Anterior cingulate cortex (tissue), 58 donors: ENCODE results near the gene VWA1.
"Not testable (repeated sequence)": the region's sequence is repeated elsewhere in the genome, so short reads cannot be mapped to it uniquely, and the experiment has no call there.

Experiments
- DNase-seq, 58 donors: peaks; one replicate each; lab custom pipeline; 2025; lab: John Stamatoyannopoulos, UW

VWA1 gene

DNA sequence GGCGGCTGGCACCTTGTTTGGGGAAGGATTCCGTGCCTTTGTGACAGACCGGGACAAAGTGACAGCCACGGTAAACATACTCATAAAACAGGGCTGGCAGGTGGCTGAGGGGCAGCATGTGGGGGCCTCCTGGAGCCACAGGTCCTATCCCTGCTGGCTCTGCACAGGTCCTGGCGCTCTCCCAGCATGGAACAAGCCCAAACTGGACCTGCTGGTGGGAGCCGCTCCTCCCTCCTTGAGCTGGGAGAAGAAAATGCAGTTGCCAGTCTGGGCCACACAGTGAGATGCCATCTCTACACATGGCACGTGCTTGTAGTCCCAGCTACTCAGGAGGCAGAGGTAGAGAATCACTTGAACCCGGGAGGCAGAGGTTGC, 16.9 kb downstream of the VWA1 start:
- DNase-seq, result not testable (repeated sequence)

- DNase-seq, result no peak
Measured at GRCh38 chr1:1452882-1453281, 17.4 kb downstream of the VWA1 start.

GRCh38 chr1:1454286-1455056, 19.0 kb downstream of the VWA1 start:
- not testable (repeated sequence) for DNase-seq

DNA sequence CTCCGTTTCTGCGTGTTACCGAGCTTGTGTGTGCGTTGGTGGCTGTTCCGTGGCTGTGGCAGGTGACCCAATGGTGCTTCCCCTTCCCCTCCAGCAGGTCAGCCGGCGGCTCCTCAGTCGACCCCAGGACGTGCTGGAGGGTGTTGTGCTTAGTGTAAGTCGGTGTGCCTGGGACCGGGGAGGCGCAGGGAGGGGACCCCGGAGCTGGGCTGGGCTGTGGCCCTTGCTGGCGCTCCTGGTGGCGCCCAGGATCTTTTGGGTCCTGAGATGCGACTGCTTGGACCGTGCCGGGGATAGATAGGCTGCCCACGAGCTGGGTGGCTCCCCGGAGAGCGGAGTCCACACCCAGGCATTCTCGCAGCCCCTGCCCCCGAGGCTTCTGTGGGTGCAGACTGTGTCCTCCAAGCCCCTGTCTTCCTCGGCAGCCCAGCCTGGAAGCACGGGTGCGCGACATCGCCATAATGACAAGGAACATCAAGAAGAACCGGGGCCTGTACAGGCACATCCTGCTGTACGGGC, 19.9 kb downstream of the VWA1 start:
- DNase-seq, result no peak

- DNase-seq, result not testable (repeated sequence)
Measured at GRCh38 chr1:1455934-1456333, 20.4 kb downstream of the VWA1 start.

GRCh38 chr1:1456683-1457255, 21.3 kb downstream of the VWA1 start:
- not testable (repeated sequence) for DNase-seq

GRCh38 chr1:1459156-1459555, 23.7 kb downstream of the VWA1 start:
- not testable (repeated sequence) for DNase-seq

DNA sequence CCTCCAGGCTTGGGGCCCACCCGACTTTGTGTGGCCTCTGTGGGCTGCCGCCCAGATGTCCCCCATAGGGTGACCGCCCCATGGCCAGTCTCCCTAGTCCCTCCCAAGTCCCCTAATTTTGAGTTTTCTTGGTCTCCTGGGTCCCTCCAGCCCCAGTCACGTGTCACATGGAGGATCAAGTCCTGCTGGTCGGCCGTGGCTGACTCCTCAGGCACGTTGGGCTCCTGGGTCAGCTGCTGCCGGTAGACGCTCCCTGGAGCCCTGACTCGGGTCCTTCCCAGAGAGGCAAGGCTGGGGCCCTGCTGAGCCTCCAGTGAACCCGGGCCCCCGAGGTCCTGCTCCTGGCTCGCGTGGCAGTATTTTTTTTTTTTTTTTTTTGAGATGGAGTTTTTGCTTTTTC, 24.2 kb downstream of the VWA1 start:
- DNase-seq, result not testable (repeated sequence)

- DNase-seq, result no peak
Measured at GRCh38 chr1:1460540-1461130, 25.1 kb downstream of the VWA1 start.

DNA sequence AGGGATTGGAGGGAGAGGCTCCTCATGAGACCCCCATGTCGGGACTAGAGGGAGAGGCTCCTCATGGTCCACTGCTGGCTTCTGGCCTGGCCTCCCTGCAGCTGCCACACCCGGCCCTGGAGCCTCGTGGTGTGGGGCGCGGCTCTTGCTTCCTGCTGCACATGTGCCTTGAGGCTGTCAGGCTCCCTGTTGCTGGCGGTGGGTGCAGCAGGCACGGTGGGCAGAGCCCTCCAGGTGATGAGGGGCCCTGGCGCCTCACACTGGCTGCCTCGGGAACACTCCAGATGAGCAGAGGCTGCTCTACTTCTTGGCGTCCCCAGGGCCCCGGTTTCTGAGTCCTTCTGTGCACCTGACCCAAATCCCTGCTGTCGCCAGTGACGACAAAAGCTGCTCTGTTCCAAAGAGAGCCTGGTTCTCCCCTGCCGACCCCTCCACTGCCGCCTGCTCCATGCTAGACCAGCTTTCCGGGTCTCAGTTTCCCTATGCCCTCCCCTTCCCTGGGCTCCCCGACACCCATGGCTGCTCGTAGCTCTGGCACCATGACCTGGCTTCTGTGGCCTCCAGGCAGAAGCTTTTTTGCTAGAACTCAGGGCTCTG, 26.3 kb downstream of the VWA1 start:
- DNase-seq, result no peak

DNA sequence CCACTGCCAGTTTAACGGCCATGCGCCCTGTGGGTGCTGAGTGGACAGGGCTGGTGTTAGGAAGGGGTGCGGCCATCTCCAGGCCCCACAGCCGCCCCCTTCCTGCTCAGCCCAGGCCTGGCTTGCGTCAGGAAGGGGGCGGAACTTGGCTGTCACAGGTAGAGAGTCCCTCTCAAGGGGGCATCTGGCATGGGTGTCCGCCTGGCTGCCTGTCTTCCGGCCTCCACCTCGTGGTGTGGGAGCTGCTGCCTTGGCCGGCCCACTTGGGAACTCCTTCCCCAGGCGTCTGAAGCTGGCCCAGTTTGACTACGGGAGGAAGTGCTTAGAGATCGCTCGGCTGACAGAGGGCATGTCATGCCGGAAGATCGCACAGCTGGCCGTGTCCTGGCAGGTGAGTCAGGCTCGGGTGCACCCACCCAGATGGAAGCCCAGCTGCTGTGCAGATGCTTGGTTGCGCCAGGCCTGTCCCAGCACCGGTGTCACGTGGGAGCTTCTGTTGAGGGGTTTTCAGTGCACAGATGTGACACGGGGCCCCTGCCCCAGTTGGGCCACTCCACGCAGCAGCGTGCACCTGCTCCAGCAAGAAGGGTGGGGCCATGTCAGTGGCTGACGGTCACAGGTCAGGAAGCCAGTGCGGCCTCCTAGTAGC, 27.0 kb downstream of the VWA1 start:
- DNase-seq, result no peak

DNA sequence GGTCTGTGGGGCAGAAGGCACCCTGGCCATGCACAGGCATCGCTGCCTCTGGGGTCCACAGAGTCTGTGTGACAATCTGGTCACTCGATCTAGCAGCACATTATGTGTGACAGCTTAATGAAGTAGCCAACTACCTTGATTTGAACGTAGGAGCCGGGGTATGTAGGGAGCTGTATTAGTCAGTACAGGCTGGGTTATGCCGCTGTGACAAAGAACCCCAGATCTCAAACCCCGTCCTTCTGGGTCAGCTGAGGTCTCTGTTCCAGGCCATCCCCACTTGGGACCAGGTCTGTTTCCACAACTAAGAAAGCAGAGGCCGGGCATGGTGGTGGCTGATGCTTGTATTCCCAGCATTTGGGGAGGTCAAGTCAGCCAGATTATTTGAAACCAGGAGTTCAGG, 27.8 kb downstream of the VWA1 start:
- DNase-seq, result no peak

GRCh38 chr1:1468196-1468985, 32.9 kb downstream of the VWA1 start:
- not testable (repeated sequence) for DNase-seq

DNA sequence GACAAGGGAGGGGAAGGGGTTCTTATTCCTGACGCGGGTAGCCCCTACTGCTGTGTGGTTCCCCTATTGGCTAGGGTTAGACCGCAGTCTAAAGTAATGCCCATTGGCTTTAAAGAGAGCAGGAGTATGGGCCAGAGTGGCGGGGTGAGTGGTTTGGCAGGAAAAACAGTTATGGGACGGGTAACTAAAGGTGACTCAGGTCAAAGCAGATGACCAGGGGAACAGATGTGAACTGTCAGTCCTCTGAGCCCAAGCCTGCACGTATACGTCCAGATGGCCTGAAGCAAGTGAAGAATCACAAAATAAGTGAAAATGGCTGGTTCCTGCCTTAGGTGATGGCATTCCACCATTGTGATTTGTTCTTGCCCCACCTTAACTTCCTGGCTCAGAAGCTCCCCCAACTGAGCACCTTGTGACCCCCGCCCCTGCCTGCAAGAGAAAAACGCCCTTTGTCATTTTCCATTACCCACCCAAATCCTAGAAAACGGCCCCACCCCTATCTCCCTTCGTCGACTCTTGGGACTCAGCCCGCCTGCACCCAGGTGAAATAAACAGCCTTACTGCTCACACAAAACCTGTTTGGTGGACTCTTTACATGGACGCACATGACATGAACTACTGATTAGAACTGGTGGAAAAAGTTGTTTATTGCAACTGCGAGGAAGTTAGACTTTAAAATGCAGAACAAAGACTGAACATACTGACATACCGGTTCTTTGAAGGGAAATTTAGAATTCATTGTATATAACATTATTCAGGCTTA, 35.3 kb downstream of the VWA1 start:
- peak in 1 of 58 donors; percentile 2 for DNase-seq

GRCh38 chr1:1471389-1472052, 36.0 kb downstream of the VWA1 start, which contains the start of gene ATAD3B:
ATAD3B (plus strand) TSS chr1:1471765; CDS start chr1:1471885, 120 bp downstream.
- peak; percentile 33 to 96 (median 91) for DNase-seq

DNA sequence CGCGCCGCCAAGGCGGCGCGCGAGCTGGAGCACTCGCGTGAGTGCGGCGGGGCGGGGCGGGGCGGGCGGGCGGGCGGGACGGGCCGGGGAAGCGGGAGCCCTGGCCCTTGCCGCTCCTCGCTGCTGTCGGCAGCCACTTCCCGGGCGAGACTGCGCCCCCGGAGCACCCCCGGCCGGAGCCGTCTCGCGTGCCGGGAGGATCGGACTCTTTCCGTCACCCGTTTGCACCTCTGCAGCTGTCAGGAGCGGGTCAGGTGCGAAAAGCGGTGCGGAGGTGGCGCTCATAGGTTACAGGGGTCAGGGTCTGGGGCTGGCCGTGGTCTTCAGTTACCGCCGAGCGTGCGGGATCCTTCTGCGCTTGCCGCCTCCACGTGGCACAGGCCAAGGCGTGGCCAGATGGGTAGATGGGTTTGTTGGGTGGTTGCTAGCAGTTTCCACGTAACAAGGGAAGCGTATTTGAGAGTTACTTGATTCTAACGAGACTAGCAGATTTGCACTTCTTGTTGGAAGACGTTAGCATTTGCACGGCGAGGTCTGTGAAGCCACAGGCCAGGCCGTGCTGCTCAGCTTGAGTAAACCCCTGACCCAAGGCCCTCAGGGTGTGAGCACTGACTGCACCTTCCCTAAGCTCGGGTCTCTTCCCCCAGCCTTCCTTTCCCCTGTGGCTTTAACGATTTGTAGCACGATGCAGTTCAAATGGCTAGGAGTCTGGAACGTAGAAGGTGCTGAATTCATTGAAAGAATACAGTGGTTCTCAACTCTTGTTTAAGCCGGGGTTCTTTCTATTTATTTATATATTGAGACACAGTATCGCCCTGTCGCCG, 36.8 kb downstream of the VWA1 start:
- not testable (repeated sequence) for DNase-seq

- not testable (repeated sequence) for DNase-seq
Measured at GRCh38 chr1:1476011-1476410, 40.5 kb downstream of the VWA1 start.

DNA sequence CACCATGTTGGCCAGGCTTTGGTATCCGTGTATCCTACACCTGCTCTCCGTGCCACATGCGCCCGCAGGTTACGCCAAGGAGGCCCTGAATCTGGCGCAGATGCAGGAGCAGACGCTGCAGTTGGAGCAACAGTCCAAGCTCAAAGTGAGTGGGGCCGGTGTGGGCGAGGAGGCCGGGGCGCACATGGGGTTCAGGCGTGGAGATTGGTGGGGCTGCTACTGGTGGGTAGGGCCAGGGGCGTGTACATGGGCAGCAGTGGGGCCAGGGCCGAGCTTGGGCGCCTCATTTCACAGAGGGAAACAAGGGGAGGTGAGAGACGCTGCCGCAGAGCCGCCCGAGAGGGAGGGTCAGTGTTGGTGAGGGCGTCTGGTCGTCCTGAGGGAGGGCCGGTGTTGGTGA, 41.7 kb downstream of the VWA1 start:
- no peak for DNase-seq
